Sigmoid colon (tissue), 7 donors: ENCODE results near the gene THOC5. TPM values are rescaled to one million over a fixed set of nuclear protein-coding genes. Genes with fewer than 3 reads are reported as not detected.

Source experiments
- DNase-seq: peaks from one replicate; pipeline ENCODE4 v3.0.0-alpha.2; 2019
- H3K27ac ChIP-seq, 4 donors: fragments of 200-600 bp; sonication (generic); one replicate each; pipeline ENCODE4 v1.5.1; 2016 to 2019; ENCODE audit warnings: mild to moderate bottlenecking in 1 of 4
- H3K27me3 ChIP-seq, 3 donors: fragments of 200-600 bp; sonication (generic); one replicate each; pipeline ENCODE4 v1.5.1; 2019; ENCODE audit warnings: mild to moderate bottlenecking in 1 of 3
- H3K36me3 ChIP-seq, 4 donors: fragments of 200-600 bp; sonication (generic); one replicate each; pipeline ENCODE4 v1.5.1; 2016 to 2019
- H3K4me1 ChIP-seq, 4 donors: fragments of 200-600 bp; sonication (generic); one replicate each; pipeline ENCODE4 v1.5.1; 2017 to 2019
- H3K4me3 ChIP-seq, 4 donors: fragments of 200-600 bp; sonication (generic); one replicate each; pipeline ENCODE4 v1.5.1; 2017 to 2019; ENCODE audit warnings: mild to moderate bottlenecking in 2 of 4, moderate library complexity in 1 of 4
- H3K9me3 ChIP-seq, 4 donors: fragments of 200-600 bp in 3 of 4; sonication (generic) in 3 of 4; one replicate each; pipeline versions ENCODE4 v1.5.1 to v1.6.1; 2013 to 2019
- CTCF ChIP-seq, 4 experiments: fragments of 450-650 bp in 3 of 4; fragments of 200-600 bp in 1 of 4; IDR thresholded peaks; one replicate each; pipeline ENCODE4 v1.5.1; 2016 to 2019; ENCODE audit warnings: antibody characterized with exemption in 4 of 4, mild to moderate bottlenecking in 3 of 4, moderate library complexity in 2 of 4
- EP300 ChIP-seq, 4 donors: sonication (generic); formaldehyde crosslinking; IDR thresholded peaks; one replicate each; pipeline ENCODE4 v1.6.1; 2017; ENCODE audit warnings: antibody characterized with exemption in 4 of 4
- POLR2A ChIP-seq, 2 donors: fragments of 450-650 bp; IDR thresholded peaks; one replicate each; pipeline ENCODE4 v1.6.1; 2016; ENCODE audit warnings: antibody characterized with exemption in 2 of 2, mild to moderate bottlenecking in 2 of 2, moderate library complexity in 2 of 2
- POLR2AphosphoS5 ChIP-seq, 4 donors: sonication (generic); formaldehyde crosslinking; IDR thresholded peaks; one replicate each; pipeline ENCODE4 v1.6.1; 2017; ENCODE audit warnings: antibody characterized with exemption in 4 of 4
- WGBS, 2 donors: extraction: QIAGEN DNeasy Blood & Tissue Kit; methylation state at CpG; one replicate each; pipeline ENCODE4 v1.1.7; 2013; 5-methylcytosine and 5-hydroxymethylcytosine counted together
- intact Hi-C: fragments of 100-400 bp; cut with DNase I; formaldehyde crosslinking; loops from one replicate; pipeline ENCODE4 v1.15.1; 2023
- polyA plus RNA-seq, 3 donors: library from polyadenylated mRNA; stranded (reverse); fragments of 200-250 nt; gene quantifications; one replicate each; pipeline ENCODE4 v1.2.3, GENCODE V29; 2013
- total RNA-seq, 4 donors: library from RNA; depleted of rRNA; stranded (reverse); fragments of >200 nt; gene quantifications; one replicate each; pipeline ENCODE4 v1.1.0, GENCODE V29; 2016
- donor health status: healthy with polysubstance abuse.
- donor health status: Bipolar disorder and iron deficiency.
- donor health status: healthy.

The THOC5 gene
- total and polyA plus RNA-seq, 7 donors, result 12.0 to 72.2 (median 50.1) TPM

- no peaks in the 10 kb centered on the region for H3K36me3 ChIP-seq
- intact Hi-C loops, result no loop called here
- no peak overlapping the region for H3K4me3 ChIP-seq
- WGBS, 2 donors, result 86 to 92% methylated on average over 7 of the region's 7 CpGs
- no peaks in the 10 kb centered on the region for H3K27me3 ChIP-seq
- H3K9me3 ChIP-seq, result no peaks in the 10 kb centered on the region
- TF ChIP-seq POLR2AphosphoS5 (IDR thresholded peaks at IDR 0.05), result no peak
- no peak for TF ChIP-seq CTCF (IDR thresholded peaks at IDR 0.05)
- TF ChIP-seq POLR2A (IDR thresholded peaks at IDR 0.05), result no peak
- TF ChIP-seq EP300 (IDR thresholded peaks at IDR 0.05), result no peak
- no peaks in the 10 kb centered on the region for H3K4me1 ChIP-seq
- no peak overlapping the region for H3K27ac ChIP-seq
- DNase-seq, result no peak
These were observed 89.9 kb downstream of the THOC5 start for GRCh38 chr22:29463629-29464028.

GRCh38 chr22:29461263-29461662, 92.3 kb downstream of the THOC5 start:
- Histone ChIP-seq H3K4me1 (peaks cover 0 to 14% (median 3%) of the 10 kb centered on the region in 4 donors), H3K36me3 (no peaks in the 10 kb centered on the region), H3K4me3 (no peak overlapping the region), H3K27me3 (no peaks in the 10 kb centered on the region), H3K27ac (no peak overlapping the region), H3K9me3 (no peaks in the 10 kb centered on the region)
- 90 to 93% methylated on average over 5 of the region's 5 CpGs for WGBS, 2 donors
- DNase-seq, result no peak
- TF ChIP-seq POLR2A (IDR thresholded peaks at IDR 0.05) (no peak), CTCF (IDR thresholded peaks at IDR 0.05) (no peak), EP300 (IDR thresholded peaks at IDR 0.05) (no peak), POLR2AphosphoS5 (IDR thresholded peaks at IDR 0.05) (no peak)
- intact Hi-C loops, result no loop called here

DNA sequence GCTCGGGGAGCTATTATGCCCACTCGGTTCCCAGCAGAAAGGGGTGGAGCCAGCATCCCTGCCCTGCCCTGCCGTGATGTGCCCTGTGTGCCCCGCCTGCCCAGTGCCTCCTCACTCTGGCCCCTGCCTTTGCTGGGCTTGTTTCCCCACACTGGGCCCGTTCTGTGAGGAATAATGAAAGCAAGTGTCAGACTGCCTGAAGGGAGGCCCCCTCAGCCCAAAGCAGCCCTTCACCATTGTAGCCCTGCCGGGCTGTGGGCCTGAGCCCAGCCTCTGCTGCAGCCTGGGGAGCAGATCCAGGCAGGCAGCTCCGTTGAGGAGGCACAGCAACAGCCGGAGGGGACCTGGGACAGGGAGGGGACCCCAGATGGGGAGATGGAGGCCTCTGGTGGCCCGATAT, 93.8 kb downstream of the THOC5 start:
- TF ChIP-seq POLR2A (IDR thresholded peaks at IDR 0.05) (no peak), POLR2AphosphoS5 (IDR thresholded peaks at IDR 0.05) (no peak), EP300 (IDR thresholded peaks at IDR 0.05) (no peak), CTCF (IDR thresholded peaks at IDR 0.05) (no peak)
- intact Hi-C loops, result no loop called here
- Histone ChIP-seq H3K4me1 (peaks cover 0 to 22% (median 6%) of the 10 kb centered on the region in 4 donors), H3K9me3 (no peaks in the 10 kb centered on the region), H3K27ac (no peak overlapping the region), H3K4me3 (no peak overlapping the region), H3K27me3 (no peaks in the 10 kb centered on the region), H3K36me3 (no peaks in the 10 kb centered on the region)
- DNase-seq, result no peak
- WGBS, 2 donors, result 52 to 72% methylated on average over 9 of the region's 9 CpGs

- peaks cover 0 to 33% (median 15%) of the 10 kb centered on the region in 4 donors for H3K4me1 ChIP-seq
- no peak overlapping the region for H3K27ac ChIP-seq
- TF ChIP-seq POLR2A (IDR thresholded peaks at IDR 0.05) (no peak), POLR2AphosphoS5 (IDR thresholded peaks at IDR 0.05) (no peak), CTCF (IDR thresholded peaks at IDR 0.05) (no peak), EP300 (IDR thresholded peaks at IDR 0.05) (no peak)
- H3K36me3 ChIP-seq, result no peaks in the 10 kb centered on the region
- intact Hi-C loops, result no loop called here
- H3K4me3 ChIP-seq, result no peak overlapping the region
- H3K9me3 ChIP-seq, result no peaks in the 10 kb centered on the region
- no peak for DNase-seq
- no peaks in the 10 kb centered on the region for H3K27me3 ChIP-seq
These were observed 95.0 kb downstream of the THOC5 start for GRCh38 chr22:29458551-29458950.

GRCh38 chr22:29457730-29458129, 95.8 kb downstream of the THOC5 start:
- Histone ChIP-seq H3K9me3 (no peaks in the 10 kb centered on the region), H3K36me3 (no peaks in the 10 kb centered on the region), H3K27ac (no peak overlapping the region), H3K4me1 (peaks cover 0 to 37% (median 17%) of the 10 kb centered on the region in 4 donors), H3K4me3 (no peak overlapping the region), H3K27me3 (no peaks in the 10 kb centered on the region)
- 30 to 31% methylated on average over 4 of the region's 4 CpGs for WGBS, 2 donors
- intact Hi-C loops, result no loop called here
- no peak for DNase-seq
- TF ChIP-seq CTCF (IDR thresholded peaks at IDR 0.05), result no peak
- no peak for TF ChIP-seq POLR2A (IDR thresholded peaks at IDR 0.05)
- TF ChIP-seq EP300 (IDR thresholded peaks at IDR 0.05), result no peak
- TF ChIP-seq POLR2AphosphoS5 (IDR thresholded peaks at IDR 0.05), result no peak
